ENCODE data around the gene VRTN. TPM values are rescaled to one million over a fixed set of nuclear protein-coding genes. Genes with fewer than 3 reads are reported as not detected.

VRTN gene
- total RNA-seq, 1 donor from 2014 or later, result not detected

DNA sequence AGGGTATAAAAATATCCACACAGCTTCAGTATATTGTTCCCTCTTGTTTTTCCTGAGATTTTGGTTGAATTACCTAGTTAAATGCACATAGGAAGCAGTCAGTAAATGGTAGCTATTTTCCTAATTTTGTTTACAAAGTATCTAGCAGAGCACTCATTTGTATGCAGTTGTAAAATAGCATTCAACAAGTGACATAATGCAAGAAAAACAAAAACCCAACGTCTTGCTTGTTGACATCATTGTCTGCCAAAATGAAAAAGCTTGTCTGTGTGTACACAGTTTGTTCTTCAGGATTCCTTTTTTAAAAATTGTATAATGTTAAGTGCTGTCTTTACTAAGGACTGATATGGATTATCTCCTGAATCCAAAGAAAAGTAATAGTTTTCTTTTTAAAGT, 2.7 kb downstream of the VRTN start:
- Mint-ChIP-seq H3K36me3 (no peaks in the 10 kb centered on the region), H3K4me1 (peaks cover 12% of the 10 kb centered on the region), H3K27me3 (ENCODE audit: low read depth) (peaks cover 40% of the 10 kb centered on the region), H3K4me3 (no peak overlapping the region), H3K27ac (no peak overlapping the region), H3K9me3 (no peaks in the 10 kb centered on the region)
- no peak for DNase-seq (ENCODE audit: low spot score in 2 of 2, unreplicated experiment in 2 of 2)
- TF ChIP-seq, protein P1, sequence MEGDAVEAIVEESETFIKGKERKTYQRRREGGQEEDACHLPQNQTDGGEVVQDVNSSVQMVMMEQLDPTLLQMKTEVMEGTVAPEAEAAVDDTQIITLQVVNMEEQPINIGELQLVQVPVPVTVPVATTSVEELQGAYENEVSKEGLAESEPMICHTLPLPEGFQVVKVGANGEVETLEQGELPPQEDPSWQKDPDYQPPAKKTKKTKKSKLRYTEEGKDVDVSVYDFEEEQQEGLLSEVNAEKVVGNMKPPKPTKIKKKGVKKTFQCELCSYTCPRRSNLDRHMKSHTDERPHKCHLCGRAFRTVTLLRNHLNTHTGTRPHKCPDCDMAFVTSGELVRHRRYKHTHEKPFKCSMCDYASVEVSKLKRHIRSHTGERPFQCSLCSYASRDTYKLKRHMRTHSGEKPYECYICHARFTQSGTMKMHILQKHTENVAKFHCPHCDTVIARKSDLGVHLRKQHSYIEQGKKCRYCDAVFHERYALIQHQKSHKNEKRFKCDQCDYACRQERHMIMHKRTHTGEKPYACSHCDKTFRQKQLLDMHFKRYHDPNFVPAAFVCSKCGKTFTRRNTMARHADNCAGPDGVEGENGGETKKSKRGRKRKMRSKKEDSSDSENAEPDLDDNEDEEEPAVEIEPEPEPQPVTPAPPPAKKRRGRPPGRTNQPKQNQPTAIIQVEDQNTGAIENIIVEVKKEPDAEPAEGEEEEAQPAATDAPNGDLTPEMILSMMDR (IDR thresholded peaks at IDR 0.05; ENCODE audit: unreplicated experiment), result no peak

DNA sequence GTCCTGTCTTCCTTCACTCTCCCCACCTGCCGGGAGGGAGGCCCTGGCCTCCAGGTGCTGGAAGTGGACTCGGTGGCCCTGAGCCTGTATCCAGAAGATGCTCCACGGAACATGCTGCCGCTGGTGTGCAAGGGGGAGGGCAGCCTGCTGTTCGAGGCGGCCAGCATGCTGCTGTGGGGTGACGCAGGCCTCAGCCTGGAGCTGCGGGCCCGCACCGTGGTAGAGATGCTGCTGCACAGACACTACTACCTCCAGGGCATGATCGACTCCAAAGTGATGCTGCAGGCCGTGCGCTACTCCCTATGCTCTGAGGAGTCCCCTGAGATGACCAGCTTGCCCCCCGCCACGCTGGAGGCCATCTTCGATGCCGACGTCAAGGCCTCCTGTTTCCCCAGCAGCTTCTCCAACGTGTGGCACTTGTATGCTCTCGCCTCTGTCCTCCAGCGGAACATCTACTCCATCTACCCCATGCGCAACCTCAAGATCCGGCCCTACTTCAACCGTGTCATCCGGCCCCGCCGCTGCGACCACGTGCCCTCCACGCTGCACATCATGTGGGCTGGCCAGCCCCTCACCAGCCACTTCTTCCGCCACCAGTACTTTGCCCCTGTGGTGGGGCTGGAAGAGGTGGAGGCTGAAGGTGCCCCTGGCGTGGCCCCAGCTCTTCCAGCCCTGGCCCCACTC, 8.8 kb downstream of the VRTN start:
- no peaks in the 10 kb centered on the region for H3K9me3 Mint-ChIP-seq
- H3K27ac Mint-ChIP-seq, result no peak overlapping the region
- peaks cover 4% of the 10 kb centered on the region for H3K27me3 Mint-ChIP-seq (ENCODE audit: low read depth)
- DNase-seq (ENCODE audit: low spot score in 2 of 2, unreplicated experiment in 2 of 2), result no peak
- no peaks in the 10 kb centered on the region for H3K4me1 Mint-ChIP-seq
- TF ChIP-seq, protein P1 (IDR thresholded peaks at IDR 0.05; ENCODE audit: unreplicated experiment), result no peak
- no peaks in the 10 kb centered on the region for H3K36me3 Mint-ChIP-seq
- H3K4me3 Mint-ChIP-seq, result no peak overlapping the region

DNA sequence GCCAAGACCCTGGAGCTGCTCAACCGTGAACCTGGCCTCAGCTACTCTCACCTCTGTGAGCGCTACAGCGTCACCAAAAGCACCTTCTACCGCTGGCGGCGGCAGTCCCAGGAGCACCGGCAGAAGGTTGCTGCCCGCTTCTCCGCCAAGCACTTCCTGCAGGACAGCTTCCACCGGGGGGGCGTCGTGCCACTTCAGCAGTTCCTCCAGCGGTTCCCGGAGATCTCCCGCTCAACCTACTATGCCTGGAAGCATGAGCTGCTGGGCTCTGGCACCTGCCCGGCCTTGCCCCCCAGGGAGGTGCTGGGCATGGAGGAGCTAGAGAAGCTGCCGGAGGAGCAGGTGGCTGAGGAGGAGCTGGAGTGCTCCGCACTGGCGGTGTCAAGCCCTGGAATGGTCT, 9.3 kb downstream of the VRTN start:
- H3K36me3 Mint-ChIP-seq, result no peaks in the 10 kb centered on the region
- no peak for DNase-seq (ENCODE audit: low spot score in 2 of 2, unreplicated experiment in 2 of 2)
- no peaks in the 10 kb centered on the region for H3K4me1 Mint-ChIP-seq
- H3K9me3 Mint-ChIP-seq, result no peaks in the 10 kb centered on the region
- TF ChIP-seq, protein P1 (IDR thresholded peaks at IDR 0.05; ENCODE audit: unreplicated experiment), result no peak
- no peak overlapping the region for H3K4me3 Mint-ChIP-seq
- peaks cover 3% of the 10 kb centered on the region for H3K27me3 Mint-ChIP-seq (ENCODE audit: low read depth)
- no peak overlapping the region for H3K27ac Mint-ChIP-seq

DNA sequence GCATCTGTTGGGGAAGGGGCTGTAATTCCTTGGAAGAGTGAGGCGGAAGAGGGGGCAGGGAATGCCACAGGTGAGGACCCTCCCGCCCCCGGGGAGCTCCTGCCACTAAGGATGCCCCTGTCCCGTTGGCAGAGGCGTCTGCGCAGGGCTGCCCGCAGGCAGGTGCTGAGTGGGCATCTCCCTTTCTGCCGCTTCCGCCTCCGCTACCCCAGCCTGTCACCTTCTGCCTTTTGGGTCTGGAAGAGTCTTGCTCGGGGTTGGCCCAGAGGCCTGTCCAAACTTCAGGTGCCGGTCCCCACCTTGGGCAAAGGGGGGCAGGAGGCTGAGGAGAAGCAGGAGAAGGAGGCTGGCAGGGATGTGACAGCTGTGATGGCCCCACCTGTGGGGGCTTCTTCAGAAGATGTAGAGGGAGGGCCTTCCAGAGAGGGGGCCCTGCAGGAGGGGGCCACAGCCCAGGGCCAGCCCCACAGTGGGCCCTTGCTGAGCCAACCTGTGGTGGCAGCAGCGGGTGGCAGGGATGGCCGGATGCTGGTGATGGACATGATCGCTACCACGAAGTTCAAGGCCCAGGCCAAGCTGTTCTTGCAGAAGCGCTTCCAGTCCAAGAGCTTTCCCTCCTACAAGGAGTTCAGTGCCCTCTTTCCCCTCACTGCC, 10.0 kb downstream of the VRTN start:
- no peak overlapping the region for H3K27ac Mint-ChIP-seq
- no peak for DNase-seq (ENCODE audit: low spot score in 2 of 2, unreplicated experiment in 2 of 2)
- no peaks in the 10 kb centered on the region for H3K9me3 Mint-ChIP-seq
- peaks cover 1% of the 10 kb centered on the region for H3K27me3 Mint-ChIP-seq (ENCODE audit: low read depth)
- no peaks in the 10 kb centered on the region for H3K4me1 Mint-ChIP-seq
- H3K36me3 Mint-ChIP-seq, result no peaks in the 10 kb centered on the region
- TF ChIP-seq, protein P1 (IDR thresholded peaks at IDR 0.05; ENCODE audit: unreplicated experiment), result no peak
- no peak overlapping the region for H3K4me3 Mint-ChIP-seq

DNA sequence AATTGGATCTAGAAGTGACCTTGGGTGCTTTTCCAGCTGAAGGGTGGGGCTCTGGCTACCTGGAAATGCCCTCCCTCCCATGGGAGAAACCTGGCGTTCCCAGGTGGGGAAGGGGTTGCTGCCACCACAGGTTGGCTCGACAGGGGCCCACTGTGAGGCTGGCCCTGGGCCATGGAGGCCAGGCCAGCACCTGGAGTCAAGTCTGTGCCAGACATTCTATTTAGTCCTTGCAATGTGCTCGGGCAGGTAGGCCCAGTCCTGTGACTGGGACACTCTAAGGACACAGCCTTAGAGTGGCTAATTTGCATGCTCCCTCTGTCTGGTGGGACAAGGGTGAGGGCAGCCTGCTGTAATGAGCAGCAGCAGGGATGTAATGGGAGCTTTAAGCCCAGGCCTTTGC, 11.9 kb downstream of the VRTN start:
- Mint-ChIP-seq H3K9me3 (no peaks in the 10 kb centered on the region), H3K36me3 (no peaks in the 10 kb centered on the region), H3K27ac (no peak overlapping the region), H3K4me3 (no peak overlapping the region), H3K27me3 (ENCODE audit: low read depth) (peaks cover 6% of the 10 kb centered on the region), H3K4me1 (no peaks in the 10 kb centered on the region)
- TF ChIP-seq, protein P1 (IDR thresholded peaks at IDR 0.05; ENCODE audit: unreplicated experiment), result no peak
- no peak for DNase-seq (ENCODE audit: low spot score in 2 of 2, unreplicated experiment in 2 of 2)
